ENCODE measurements around the gene ZFAND3.

DNA sequence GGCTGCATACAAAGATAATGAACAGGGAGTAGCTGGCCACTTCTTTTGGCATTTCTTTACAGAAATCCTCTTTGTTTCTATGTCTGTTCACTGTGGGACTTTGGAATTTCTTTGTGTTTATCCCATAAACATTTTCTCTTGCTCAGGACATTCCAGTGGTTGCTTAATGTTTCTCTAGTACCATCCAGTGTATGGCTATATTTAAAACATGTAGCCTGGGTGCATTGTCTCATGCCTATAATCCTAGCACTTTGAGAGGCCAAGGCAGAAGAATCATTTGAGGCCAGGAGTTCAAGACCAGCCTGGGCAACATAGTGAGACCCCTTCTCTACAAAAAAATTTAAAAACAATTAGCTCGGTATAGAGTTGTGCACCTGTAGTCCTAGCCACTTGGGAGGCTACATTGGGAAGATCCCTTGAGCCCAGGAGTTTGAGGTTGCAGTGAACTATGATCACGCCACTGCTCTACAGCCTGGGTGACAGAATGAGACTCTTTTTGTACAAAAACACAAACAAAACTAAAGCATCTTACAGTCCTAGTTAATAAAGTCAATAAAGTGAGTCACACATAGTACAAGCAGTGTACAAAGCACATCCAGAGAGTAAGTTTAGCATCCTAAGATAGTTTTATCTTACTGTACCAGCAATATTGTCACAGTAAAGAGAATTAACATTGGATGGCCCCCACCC is 63.3 kb downstream of the ZFAND3 start:
- no peak for TF ChIP-seq FOXM1 (IDR thresholded peaks at IDR 0.05; ENCODE audit: borderline replicate concordance)
- no peak for TF ChIP-seq ZNF384 (IDR thresholded peaks at IDR 0.05)
- TF ChIP-seq HDGF (IDR thresholded peaks at IDR 0.05; ENCODE audit: borderline replicate concordance) = no peak
- TF ChIP-seq LEF1 (IDR thresholded peaks at IDR 0.05; ENCODE audit: borderline replicate concordance) = no peak
- TF ChIP-seq SUZ12 (IDR thresholded peaks at IDR 0.05) = no peak
- no peak for TF ChIP-seq ARNT (IDR thresholded peaks at IDR 0.05)
- TF ChIP-seq SP1 (IDR thresholded peaks at IDR 0.05) = no peak
- no peak for TF ChIP-seq FOXA1 (IDR thresholded peaks at IDR 0.05)
- TF ChIP-seq BHLHE40 (IDR thresholded peaks at IDR 0.05; ENCODE audit: borderline replicate concordance) = no peak
- no peak for TF ChIP-seq NFRKB (IDR thresholded peaks at IDR 0.05)
- no peak for TF ChIP-seq TARDBP (IDR thresholded peaks at IDR 0.05)
- TF ChIP-seq, protein P1, sequence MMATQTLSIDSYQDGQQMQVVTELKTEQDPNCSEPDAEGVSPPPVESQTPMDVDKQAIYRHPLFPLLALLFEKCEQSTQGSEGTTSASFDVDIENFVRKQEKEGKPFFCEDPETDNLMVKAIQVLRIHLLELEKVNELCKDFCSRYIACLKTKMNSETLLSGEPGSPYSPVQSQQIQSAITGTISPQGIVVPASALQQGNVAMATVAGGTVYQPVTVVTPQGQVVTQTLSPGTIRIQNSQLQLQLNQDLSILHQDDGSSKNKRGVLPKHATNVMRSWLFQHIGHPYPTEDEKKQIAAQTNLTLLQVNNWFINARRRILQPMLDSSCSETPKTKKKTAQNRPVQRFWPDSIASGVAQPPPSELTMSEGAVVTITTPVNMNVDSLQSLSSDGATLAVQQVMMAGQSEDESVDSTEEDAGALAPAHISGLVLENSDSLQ (IDR thresholded peaks at IDR 0.05) = no peak
- TF ChIP-seq ELF4 (IDR thresholded peaks at IDR 0.05) = no peak
